A549 treated with AZD2906 at 1 μM for 4 hours (cell line): ENCODE results near the gene RASAL2. TPM values are rescaled to one million over a fixed set of nuclear protein-coding genes. Genes with fewer than 3 reads are reported as not detected.

ENCODE experiments used
- total RNA-seq: library from RNA; stranded (reverse); fragments of 200-300 nt; extraction: Qiagen RNA extraction; gene quantifications from 5 replicates; pipeline ENCODE4 v1.2.3, GENCODE V29; 2022

Gene RASAL2
- 15.7 to 19.5 TPM (median 17.4 TPM) in 5 replicates for total RNA-seq

DNA sequence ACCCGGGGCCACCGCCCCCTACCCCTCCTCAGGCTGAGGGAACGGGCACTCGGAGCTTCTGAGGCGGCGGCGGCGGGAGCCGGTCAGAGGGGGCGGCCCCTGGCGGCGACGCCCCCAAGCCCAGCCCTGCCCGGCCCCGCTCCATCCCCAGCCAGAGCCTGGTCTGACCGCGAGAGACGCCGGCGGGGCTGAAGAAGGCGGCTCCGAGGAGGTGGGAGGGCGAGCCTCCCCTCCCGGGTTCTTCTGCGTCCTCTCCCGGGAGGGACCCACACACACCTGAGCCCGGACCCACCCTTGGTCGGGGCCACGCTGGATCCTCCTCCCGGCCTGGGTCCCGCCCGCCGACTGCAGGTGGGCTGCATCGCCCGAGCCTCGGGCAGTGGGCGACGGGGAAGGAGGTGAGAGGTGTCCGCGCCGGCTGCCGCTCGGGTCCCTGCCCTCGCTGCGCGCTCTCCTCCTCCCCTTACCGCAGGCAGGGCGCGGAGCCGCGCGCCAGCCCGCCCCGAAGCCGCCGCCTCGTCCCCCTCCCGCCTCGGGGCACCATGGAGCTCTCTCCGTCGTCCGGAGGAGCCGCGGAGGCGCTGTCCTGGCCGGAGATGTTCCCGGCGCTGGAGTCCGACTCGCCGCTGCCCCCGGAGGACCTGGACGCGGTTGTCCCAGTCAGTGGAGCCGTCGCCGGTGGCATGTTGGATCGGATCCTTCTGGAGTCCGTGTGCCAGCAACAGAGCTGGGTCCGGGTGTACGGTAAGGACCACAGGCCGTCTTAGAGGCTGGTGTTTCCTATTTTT is at the start of gene RASAL2:
Gene RASAL2 (plus strand): TSS at position 154 of the 788 bp plus-strand sequence. CDS start 389 bp downstream, at position 543.

DNA sequence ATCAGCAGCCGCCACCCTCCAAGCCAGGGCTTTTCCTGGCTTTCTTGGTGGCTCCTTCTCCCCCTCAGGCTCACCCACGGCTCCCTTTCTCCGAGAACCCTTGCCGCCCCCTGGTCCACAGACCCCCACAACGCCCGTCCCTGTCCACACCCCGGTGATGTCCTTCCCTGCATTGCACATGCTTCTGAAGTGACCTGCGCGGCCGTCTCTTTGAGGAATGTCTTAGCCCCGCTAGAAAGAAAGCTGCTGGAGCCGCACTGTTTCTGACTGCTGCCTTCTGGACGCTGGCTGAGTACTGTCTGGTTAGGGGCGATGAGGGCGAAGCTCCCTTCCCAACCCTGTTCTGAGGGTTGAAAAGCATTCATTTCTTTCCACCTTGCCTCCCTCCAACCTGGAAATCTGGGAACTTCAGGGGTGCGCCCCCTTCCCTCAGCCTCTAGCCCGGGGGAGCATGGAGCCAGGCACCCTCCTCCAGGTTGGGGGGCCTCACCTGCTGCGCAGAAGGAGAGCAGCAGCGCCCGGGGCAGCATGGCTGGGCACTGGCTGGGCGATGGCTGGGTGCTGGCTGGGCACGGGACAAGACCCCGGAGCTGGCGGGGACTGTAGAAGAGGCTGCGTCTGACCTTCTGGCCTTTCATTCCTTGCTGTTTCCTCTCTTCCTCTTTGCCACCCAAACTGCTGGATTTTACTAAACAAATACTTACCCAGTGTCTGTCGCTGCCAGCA is 402.7 kb downstream of the RASAL2 start, which contains the start of gene CLEC20A:
Gene CLEC20A (minus strand): TSS at position 555 of the 726 bp plus-strand sequence. CDS start 25 bp downstream, at position 530.

DNA sequence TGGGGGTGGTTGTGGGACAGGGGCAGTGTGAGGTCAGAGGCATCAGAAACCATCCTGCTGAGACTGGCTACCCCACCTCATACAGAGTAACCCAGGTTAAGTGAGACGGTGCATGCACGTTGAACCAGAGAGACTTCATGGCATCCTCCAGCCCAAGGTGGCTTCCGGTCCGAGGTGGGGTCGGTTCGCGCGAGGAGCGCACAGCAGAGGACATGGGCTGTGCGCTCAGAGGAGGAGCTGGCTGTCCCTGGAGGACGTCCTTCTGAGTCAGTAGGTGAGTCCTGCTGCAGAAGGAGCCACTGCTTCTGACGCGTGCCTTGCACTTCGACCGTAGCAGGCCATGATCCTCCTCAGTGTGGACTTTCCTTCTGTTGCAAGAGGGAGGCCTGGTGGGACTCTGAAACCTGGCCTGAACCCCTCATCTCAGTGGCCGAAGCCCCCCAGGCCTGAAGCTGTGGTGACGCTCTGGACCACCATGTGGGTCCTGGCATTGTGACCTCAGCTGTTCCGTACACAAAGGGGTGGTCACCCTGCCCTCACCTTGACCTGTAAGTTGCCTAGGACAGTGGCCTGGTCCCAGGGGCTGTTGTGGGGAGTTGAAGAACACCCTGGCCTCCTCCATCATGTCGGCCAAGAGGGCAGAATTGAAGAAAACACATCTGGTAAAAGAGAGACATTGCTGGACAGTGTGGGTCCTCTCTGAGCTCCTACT is 418.8 kb downstream of the RASAL2 start, which contains the start of gene TEX35:
Gene TEX35 (plus strand): TSS at position 544 of the 712 bp plus-strand sequence. CDS start 80 bp downstream, at position 624.

Other genes starting within 250 kb of the RASAL2 start
- gene SEC16B, start 124.0 kb upstream of the RASAL2 start, total RNA-seq, result 0.62 to 1.3 TPM (median 1.00 TPM) in 5 replicates